GM23338 (cell line): ENCODE results near the gene AREL1. TPM values are rescaled to one million over a fixed set of nuclear protein-coding genes. Genes with fewer than 3 reads are reported as not detected.

Source experiments
- ATAC-seq: fragments of 200-7000 bp; cut with Tn5 transposase; 3 replicates; pipeline ENCODE4 v1.9.1; 2020
- DNase-seq: peaks from one replicate; pipeline ENCODE4 v3.0.0-alpha.2; 2015; ENCODE audit warnings: low spot score
- H2AFZ ChIP-seq: fragments of 200-600 bp; sonication (generic); 2 replicates; pipeline ENCODE4 v1.8.0; 2016; ENCODE audit warnings: antibody characterized with exemption, mild to moderate bottlenecking, moderate library complexity
- H3F3A ChIP-seq: fragments of 200-600 bp; sonication (generic); replicated peaks from 2 replicates; pipeline ENCODE4 v1.8.0; 2017; ENCODE audit warnings: antibody characterized with exemption, mixed run types, low read depth
- H3K27ac ChIP-seq: fragments of 200-600 bp; sonication (generic); 2 replicates; pipeline ENCODE4 v1.6.1; 2016; ENCODE audit warnings: low read depth
- H3K27me3 ChIP-seq: fragments of 200-600 bp; sonication (generic); 2 replicates; pipeline ENCODE4 v1.8.0; 2016; ENCODE audit warnings: mild to moderate bottlenecking, mixed run types, moderate library complexity; ENCODE audit not compliant: insufficient read depth
- H3K36me3 ChIP-seq: fragments of 200-600 bp; sonication (generic); 2 replicates; pipeline ENCODE4 v1.8.0; 2016; ENCODE audit warnings: mild to moderate bottlenecking; ENCODE audit not compliant: insufficient read depth
- H3K4me1 ChIP-seq: fragments of 200-600 bp; sonication (generic); 2 replicates; pipeline ENCODE4 v1.8.0; 2016; ENCODE audit warnings: mild to moderate bottlenecking, moderate library complexity; ENCODE audit not compliant: insufficient read depth
- H3K4me2 ChIP-seq: fragments of 200-600 bp; sonication (generic); 2 replicates; pipeline ENCODE4 v1.7.1; 2017; ENCODE audit warnings: mixed run types
- H3K4me3 ChIP-seq: fragments of 200-600 bp; sonication (generic); 2 replicates; pipeline ENCODE4 v1.6.1; 2016; ENCODE audit warnings: mixed run types
- H3K79me2 ChIP-seq: fragments of 200-600 bp; sonication (generic); replicated peaks from 2 replicates; pipeline ENCODE4 v1.8.0; 2017; ENCODE audit warnings: mild to moderate bottlenecking; ENCODE audit not compliant: insufficient read depth
- H3K9me2 ChIP-seq: fragments of 200-600 bp; sonication (generic); 2 replicates; pipeline ENCODE4 v1.8.0; 2017; ENCODE audit not compliant: insufficient read depth
- H4K20me1 ChIP-seq: fragments of 200-600 bp; sonication (generic); replicated peaks from 2 replicates; pipeline ENCODE4 v1.8.0; 2017; ENCODE audit warnings: mild to moderate bottlenecking; ENCODE audit not compliant: insufficient read depth
- H3K27ac Mint-ChIP-seq: 2 replicates; pipeline ENCODE4 v1.8.0; 2020; ENCODE audit warnings: inconsistent platforms, mild to moderate bottlenecking, moderate library complexity, mixed read lengths
- H3K27me3 Mint-ChIP-seq: 3 replicates; pipeline ENCODE4 v1.8.0; 2022; ENCODE audit warnings: low read depth, mild to moderate bottlenecking, moderate library complexity, mixed read lengths, inconsistent platforms; ENCODE audit not compliant: insufficient read depth, poor library complexity
- H3K36me3 Mint-ChIP-seq: 3 replicates; pipeline ENCODE4 v1.8.0; 2021; ENCODE audit warnings: low read depth, mild to moderate bottlenecking, inconsistent platforms, moderate library complexity, mixed read lengths
- H3K4me1 Mint-ChIP-seq: 3 replicates; pipeline ENCODE4 v1.8.0; 2020; ENCODE audit warnings: mild to moderate bottlenecking, inconsistent platforms, mixed read lengths
- H3K4me3 Mint-ChIP-seq: 3 replicates; pipeline ENCODE4 v1.8.0; 2021; ENCODE audit warnings: moderate library complexity, mild to moderate bottlenecking, inconsistent platforms, mixed read lengths
- H3K9me3 Mint-ChIP-seq: 3 replicates; pipeline ENCODE4 v1.8.0; 2020; ENCODE audit warnings: moderate library complexity, mild to moderate bottlenecking, inconsistent platforms, mixed read lengths
- STAT1 ChIP-seq: IDR thresholded peaks from one replicate; pipeline ENCODE4 v1.6.1; 2016; ENCODE audit warnings: antibody characterized with exemption; ENCODE audit not compliant: unreplicated experiment
- ZNF114 ChIP-seq: fragments of 250-450 bp; sonication (Bioruptor Pico); IDR thresholded peaks from 2 replicates; pipeline ENCODE4 v1.5.0; 2020; ENCODE audit warnings: mild to moderate bottlenecking, moderate library complexity
- polyA plus RNA-seq: library from polyadenylated mRNA; unstranded; fragments of >200 nt; fragmentation: Nextera tagmentation; extraction: Ambion mirVana; gene quantifications from 2 replicates; pipeline ENCODE4 v1.2.1, GENCODE V29; 2016
- total RNA-seq: library from RNA; depleted of rRNA; stranded (reverse); fragments of >200 nt; shearing (Covaris generic); gene quantifications from 2 replicates; pipeline ENCODE4 v1.2.3, GENCODE V29; 2014
- TF ChIP-seq, protein P1 (sequence below): IDR thresholded peaks from one replicate; pipeline ENCODE4 v1.6.1; 2018; ENCODE audit warnings: antibody characterized with exemption; ENCODE audit not compliant: unreplicated experiment
- TF ChIP-seq, protein P2 (sequence below): fragments of 250-450 bp; sonication (Bioruptor Pico); IDR thresholded peaks from 2 replicates; pipeline ENCODE4 v1.5.0; 2020; ENCODE audit warnings: mild to moderate bottlenecking, moderate library complexity
- TF ChIP-seq, protein P3 (sequence below), 2 experiments: fragments of 200-600 bp in 1 of 2; sonication (generic) in 1 of 2; conservative IDR thresholded peaks; 2 replicates each; pipeline versions ENCODE4 v1.5.1 to v1.6.1; 2016 to 2017; ENCODE audit warnings: antibody characterized with exemption in 2 of 2, low read depth in 2 of 2, mild to moderate bottlenecking in 2 of 2, moderate library complexity in 1 of 2

The AREL1 gene
- total and polyA plus RNA-seq, 2 experiments from 2014 or later: 7.5 to 23.6 TPM

DNA sequence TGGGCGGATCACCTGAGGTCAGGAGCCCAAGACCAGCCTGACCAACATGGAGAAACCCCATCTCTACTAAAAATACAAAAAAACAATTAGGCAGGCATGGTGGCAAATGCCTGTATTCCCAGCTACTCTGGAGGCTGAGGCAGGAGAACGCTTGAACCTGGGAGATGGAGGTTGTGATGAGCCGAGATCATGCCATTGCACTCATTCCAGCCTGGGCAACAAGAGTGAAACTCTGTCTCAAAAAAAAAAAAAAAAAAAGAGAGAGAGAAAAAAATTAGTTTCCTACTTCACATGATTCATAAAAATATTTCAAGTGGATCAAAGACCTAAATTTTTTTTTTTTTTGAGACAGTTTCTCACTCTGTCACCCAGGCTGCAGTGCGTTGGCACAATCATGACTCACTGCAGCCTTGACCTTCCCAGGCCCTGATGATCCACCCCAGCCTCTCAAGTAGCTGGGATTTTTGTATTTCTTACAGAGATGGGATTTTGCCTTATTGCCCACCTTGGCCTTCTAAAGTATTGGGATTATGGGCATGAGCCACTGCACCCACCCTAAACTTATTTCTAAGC lies 25.0 kb upstream of the AREL1 start:
- peaks cover 8% of the 10 kb centered on the region; the same call in 1 of the 2 replicates for H3K36me3 ChIP-seq
- peaks cover 4% of the 10 kb centered on the region for H3K27me3 Mint-ChIP-seq
- no peak overlapping the region for H3K4me3 ChIP-seq
- no peaks in the 10 kb centered on the region for H3K4me1 ChIP-seq
- peaks cover 32% of the 10 kb centered on the region for H3K36me3 Mint-ChIP-seq
- H3K4me2 ChIP-seq: no peak overlapping the region
- H3F3A ChIP-seq: no peaks in the 10 kb centered on the region
- H3K4me3 Mint-ChIP-seq: no peak overlapping the region
- ATAC-seq (no peak), DNase-seq (no peak)
- H3K79me2 ChIP-seq: no peaks in the 10 kb centered on the region
- no peaks in the 10 kb centered on the region for H3K9me2 ChIP-seq
- no peak overlapping the region for H3K27ac ChIP-seq
- no peak overlapping the region for H2AFZ ChIP-seq
- H3K27ac Mint-ChIP-seq: no peak overlapping the region
- no peak for TF ChIP-seq STAT1
- TF ChIP-seq, protein P1, sequence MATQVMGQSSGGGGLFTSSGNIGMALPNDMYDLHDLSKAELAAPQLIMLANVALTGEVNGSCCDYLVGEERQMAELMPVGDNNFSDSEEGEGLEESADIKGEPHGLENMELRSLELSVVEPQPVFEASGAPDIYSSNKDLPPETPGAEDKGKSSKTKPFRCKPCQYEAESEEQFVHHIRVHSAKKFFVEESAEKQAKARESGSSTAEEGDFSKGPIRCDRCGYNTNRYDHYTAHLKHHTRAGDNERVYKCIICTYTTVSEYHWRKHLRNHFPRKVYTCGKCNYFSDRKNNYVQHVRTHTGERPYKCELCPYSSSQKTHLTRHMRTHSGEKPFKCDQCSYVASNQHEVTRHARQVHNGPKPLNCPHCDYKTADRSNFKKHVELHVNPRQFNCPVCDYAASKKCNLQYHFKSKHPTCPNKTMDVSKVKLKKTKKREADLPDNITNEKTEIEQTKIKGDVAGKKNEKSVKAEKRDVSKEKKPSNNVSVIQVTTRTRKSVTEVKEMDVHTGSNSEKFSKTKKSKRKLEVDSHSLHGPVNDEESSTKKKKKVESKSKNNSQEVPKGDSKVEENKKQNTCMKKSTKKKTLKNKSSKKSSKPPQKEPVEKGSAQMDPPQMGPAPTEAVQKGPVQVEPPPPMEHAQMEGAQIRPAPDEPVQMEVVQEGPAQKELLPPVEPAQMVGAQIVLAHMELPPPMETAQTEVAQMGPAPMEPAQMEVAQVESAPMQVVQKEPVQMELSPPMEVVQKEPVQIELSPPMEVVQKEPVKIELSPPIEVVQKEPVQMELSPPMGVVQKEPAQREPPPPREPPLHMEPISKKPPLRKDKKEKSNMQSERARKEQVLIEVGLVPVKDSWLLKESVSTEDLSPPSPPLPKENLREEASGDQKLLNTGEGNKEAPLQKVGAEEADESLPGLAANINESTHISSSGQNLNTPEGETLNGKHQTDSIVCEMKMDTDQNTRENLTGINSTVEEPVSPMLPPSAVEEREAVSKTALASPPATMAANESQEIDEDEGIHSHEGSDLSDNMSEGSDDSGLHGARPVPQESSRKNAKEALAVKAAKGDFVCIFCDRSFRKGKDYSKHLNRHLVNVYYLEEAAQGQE: no peak
- TF ChIP-seq ZNF114: no peak
- TF ChIP-seq, protein P2, sequence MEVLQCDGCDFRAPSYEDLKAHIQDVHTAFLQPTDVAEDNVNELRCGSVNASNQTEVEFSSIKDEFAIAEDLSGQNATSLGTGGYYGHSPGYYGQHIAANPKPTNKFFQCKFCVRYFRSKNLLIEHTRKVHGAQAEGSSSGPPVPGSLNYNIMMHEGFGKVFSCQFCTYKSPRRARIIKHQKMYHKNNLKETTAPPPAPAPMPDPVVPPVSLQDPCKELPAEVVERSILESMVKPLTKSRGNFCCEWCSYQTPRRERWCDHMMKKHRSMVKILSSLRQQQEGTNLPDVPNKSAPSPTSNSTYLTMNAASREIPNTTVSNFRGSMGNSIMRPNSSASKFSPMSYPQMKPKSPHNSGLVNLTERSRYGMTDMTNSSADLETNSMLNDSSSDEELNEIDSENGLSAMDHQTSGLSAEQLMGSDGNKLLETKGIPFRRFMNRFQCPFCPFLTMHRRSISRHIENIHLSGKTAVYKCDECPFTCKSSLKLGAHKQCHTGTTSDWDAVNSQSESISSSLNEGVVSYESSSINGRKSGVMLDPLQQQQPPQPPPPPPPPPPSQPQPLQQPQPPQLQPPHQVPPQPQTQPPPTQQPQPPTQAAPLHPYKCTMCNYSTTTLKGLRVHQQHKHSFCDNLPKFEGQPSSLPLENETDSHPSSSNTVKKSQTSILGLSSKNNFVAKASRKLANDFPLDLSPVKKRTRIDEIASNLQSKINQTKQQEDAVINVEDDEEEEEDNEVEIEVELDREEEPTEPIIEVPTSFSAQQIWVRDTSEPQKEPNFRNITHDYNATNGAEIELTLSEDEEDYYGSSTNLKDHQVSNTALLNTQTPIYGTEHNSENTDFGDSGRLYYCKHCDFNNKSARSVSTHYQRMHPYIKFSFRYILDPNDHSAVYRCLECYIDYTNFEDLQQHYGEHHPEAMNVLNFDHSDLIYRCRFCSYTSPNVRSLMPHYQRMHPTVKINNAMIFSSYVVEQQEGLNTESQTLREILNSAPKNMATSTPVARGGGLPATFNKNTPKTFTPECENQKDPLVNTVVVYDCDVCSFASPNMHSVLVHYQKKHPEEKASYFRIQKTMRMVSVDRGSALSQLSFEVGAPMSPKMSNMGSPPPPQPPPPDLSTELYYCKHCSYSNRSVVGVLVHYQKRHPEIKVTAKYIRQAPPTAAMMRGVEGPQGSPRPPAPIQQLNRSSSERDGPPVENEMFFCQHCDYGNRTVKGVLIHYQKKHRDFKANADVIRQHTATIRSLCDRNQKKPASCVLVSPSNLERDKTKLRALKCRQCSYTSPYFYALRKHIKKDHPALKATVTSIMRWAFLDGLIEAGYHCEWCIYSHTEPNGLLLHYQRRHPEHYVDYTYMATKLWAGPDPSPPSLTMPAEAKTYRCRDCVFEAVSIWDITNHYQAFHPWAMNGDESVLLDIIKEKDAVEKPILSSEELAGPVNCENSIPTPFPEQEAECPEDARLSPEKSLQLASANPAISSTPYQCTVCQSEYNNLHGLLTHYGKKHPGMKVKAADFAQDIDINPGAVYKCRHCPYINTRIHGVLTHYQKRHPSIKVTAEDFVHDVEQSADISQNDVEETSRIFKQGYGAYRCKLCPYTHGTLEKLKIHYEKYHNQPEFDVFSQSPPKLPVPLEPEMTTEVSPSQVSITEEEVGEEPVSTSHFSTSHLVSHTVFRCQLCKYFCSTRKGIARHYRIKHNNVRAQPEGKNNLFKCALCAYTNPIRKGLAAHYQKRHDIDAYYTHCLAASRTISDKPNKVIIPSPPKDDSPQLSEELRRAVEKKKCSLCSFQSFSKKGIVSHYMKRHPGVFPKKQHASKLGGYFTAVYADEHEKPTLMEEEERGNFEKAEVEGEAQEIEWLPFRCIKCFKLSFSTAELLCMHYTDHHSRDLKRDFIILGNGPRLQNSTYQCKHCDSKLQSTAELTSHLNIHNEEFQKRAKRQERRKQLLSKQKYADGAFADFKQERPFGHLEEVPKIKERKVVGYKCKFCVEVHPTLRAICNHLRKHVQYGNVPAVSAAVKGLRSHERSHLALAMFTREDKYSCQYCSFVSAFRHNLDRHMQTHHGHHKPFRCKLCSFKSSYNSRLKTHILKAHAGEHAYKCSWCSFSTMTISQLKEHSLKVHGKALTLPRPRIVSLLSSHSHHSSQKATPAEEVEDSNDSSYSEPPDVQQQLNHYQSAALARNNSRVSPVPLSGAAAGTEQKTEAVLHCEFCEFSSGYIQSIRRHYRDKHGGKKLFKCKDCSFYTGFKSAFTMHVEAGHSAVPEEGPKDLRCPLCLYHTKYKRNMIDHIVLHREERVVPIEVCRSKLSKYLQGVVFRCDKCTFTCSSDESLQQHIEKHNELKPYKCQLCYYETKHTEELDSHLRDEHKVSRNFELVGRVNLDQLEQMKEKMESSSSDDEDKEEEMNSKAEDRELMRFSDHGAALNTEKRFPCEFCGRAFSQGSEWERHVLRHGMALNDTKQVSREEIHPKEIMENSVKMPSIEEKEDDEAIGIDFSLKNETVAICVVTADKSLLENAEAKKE (CRISPR knock-in tag): no peak
- TF ChIP-seq, protein P3, sequence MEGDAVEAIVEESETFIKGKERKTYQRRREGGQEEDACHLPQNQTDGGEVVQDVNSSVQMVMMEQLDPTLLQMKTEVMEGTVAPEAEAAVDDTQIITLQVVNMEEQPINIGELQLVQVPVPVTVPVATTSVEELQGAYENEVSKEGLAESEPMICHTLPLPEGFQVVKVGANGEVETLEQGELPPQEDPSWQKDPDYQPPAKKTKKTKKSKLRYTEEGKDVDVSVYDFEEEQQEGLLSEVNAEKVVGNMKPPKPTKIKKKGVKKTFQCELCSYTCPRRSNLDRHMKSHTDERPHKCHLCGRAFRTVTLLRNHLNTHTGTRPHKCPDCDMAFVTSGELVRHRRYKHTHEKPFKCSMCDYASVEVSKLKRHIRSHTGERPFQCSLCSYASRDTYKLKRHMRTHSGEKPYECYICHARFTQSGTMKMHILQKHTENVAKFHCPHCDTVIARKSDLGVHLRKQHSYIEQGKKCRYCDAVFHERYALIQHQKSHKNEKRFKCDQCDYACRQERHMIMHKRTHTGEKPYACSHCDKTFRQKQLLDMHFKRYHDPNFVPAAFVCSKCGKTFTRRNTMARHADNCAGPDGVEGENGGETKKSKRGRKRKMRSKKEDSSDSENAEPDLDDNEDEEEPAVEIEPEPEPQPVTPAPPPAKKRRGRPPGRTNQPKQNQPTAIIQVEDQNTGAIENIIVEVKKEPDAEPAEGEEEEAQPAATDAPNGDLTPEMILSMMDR (conservative IDR thresholded peaks at IDR 0.05; ENCODE audit: low read depth in 2 of 2): no peak
- no peaks in the 10 kb centered on the region for H3K4me1 Mint-ChIP-seq
- H4K20me1 ChIP-seq: 0 out of 2 replicates have a peak, but pooled peaks cover 3% of the 10 kb centered on the region
- H3K9me3 Mint-ChIP-seq: no peaks in the 10 kb centered on the region
- H3K27me3 ChIP-seq: no peaks in the 10 kb centered on the region
